GM12874 (cell line): Measurements from ENCODE around the gene SPRR2F.

Source experiments
- CTCF ChIP-seq: IDR thresholded peaks from 2 replicates; pipeline ENCODE4 v1.5.1; 2011; ENCODE audit warnings: low read depth, mild to moderate bottlenecking, control low read depth, low read length, moderate library complexity; ENCODE audit not compliant: insufficient read depth

SPRR2F gene

GRCh38 chr1:153113416-153113815, at the start of gene SPRR2F:
SPRR2F (minus strand) TSS chr1:153113516; CDS start chr1:153112733, 783 bp downstream.
- no peak for TF ChIP-seq CTCF

GRCh38 chr1:153155541-153155940, 42.2 kb upstream of the SPRR2F start:
- no peak for TF ChIP-seq CTCF

GRCh38 chr1:153152481-153152880, 39.2 kb upstream of the SPRR2F start:
- no peak for TF ChIP-seq CTCF

GRCh38 chr1:153150846-153151245, 37.5 kb upstream of the SPRR2F start, which contains the start of gene SPRR2G:
SPRR2G (minus strand) TSS chr1:153150890; CDS start chr1:153150110, 780 bp downstream.
- no peak for TF ChIP-seq CTCF

- no peak for TF ChIP-seq CTCF
These were observed 28.1 kb upstream of the SPRR2F start for GRCh38 chr1:153141377-153141776.

GRCh38 chr1:153140484-153140883, 27.2 kb upstream of the SPRR2F start:
- TF ChIP-seq CTCF: no peak

GRCh38 chr1:153133743-153134142, 20.4 kb upstream of the SPRR2F start:
- no peak for TF ChIP-seq CTCF
